Endodermal cell (in vitro differentiated cells): ENCODE measurements around the gene EYS. TPM values are rescaled to one million over a fixed set of nuclear protein-coding genes. Genes with fewer than 3 reads are reported as not detected.
"Not testable (repeated sequence)": the region's sequence is repeated elsewhere in the genome, so short reads cannot be mapped to it uniquely, and the experiment has no call there.

Experiments
- DNase-seq: peaks from one replicate; pipeline ENCODE4 v3.0.0-alpha.2; 2017
- H3K27ac ChIP-seq: 2 replicates; pipeline ENCODE4 v1.5.1; 2013; ENCODE audit warnings: mild to moderate bottlenecking, low read depth, low read length, moderate library complexity
- H3K27me3 ChIP-seq: 2 replicates; pipeline ENCODE4 v1.6.1; 2013; ENCODE audit warnings: mild to moderate bottlenecking, low read length, moderate library complexity; ENCODE audit not compliant: insufficient read depth, control insufficient read depth, poor library complexity, severe bottlenecking
- H3K36me3 ChIP-seq: 2 replicates; pipeline ENCODE4 v1.7.0; 2013; ENCODE audit warnings: mild to moderate bottlenecking, low read length, moderate library complexity; ENCODE audit not compliant: control insufficient read depth, insufficient read depth
- H3K4me1 ChIP-seq: one replicate; pipeline ENCODE4 v1.7.0; 2013; ENCODE audit warnings: low read length; ENCODE audit not compliant: control insufficient read depth, insufficient read depth
- H3K4me3 ChIP-seq: 2 replicates; pipeline ENCODE4 v1.5.1; 2013; ENCODE audit warnings: mild to moderate bottlenecking, low read length, moderate library complexity
- H3K9ac ChIP-seq: 2 replicates; pipeline ENCODE4 v1.6.1; 2013; ENCODE audit warnings: mild to moderate bottlenecking, low read length, moderate library complexity; ENCODE audit not compliant: poor library complexity, severe bottlenecking; ENCODE audit errors: extremely low read depth
- H3K9me3 ChIP-seq: 2 replicates; pipeline ENCODE4 v1.6.1; 2013; ENCODE audit warnings: mild to moderate bottlenecking, low read length, moderate library complexity; ENCODE audit not compliant: control insufficient read depth
- H3K27ac Mint-ChIP-seq: 2 replicates; pipeline ENCODE4 v1.8.0; 2020; ENCODE audit warnings: mixed read lengths
- H3K27me3 Mint-ChIP-seq: 2 replicates; pipeline ENCODE4 v1.8.0; 2021; ENCODE audit warnings: mild to moderate bottlenecking, mixed read lengths; ENCODE audit not compliant: insufficient read depth
- H3K36me3 Mint-ChIP-seq: 2 replicates; pipeline ENCODE4 v1.8.0; 2020; ENCODE audit warnings: low read depth, mixed read lengths
- H3K4me1 Mint-ChIP-seq: 2 replicates; pipeline ENCODE4 v1.8.0; 2020; ENCODE audit warnings: mixed read lengths
- H3K4me3 Mint-ChIP-seq: 2 replicates; pipeline ENCODE4 v1.8.0; 2020; ENCODE audit warnings: mild to moderate bottlenecking, moderate library complexity, mixed read lengths
- H3K9me3 Mint-ChIP-seq: 2 replicates; pipeline ENCODE4 v1.8.0; 2020; ENCODE audit warnings: mild to moderate bottlenecking, mixed read lengths
- CTCF ChIP-seq: fragments of 200-600 bp; sonication (generic); conservative IDR thresholded peaks from 2 replicates; pipeline ENCODE4 v1.5.0; 2021; ENCODE audit warnings: antibody characterized with exemption, mild to moderate bottlenecking
- WGBS, 2 experiments: methylation state at CpG; one replicate each; pipeline versions ENCODE4 v1.1.5 to v1.1.7; 2013; ENCODE audit warnings: missing lambda C conversion rate in 2 of 2, mixed read lengths in 1 of 2; ENCODE audit not compliant: insufficient coverage in 1 of 2, insufficient read length in 1 of 2; 5-methylcytosine and 5-hydroxymethylcytosine counted together
- total RNA-seq, 2 donors: library from RNA; stranded (reverse); fragmentation: NEBNext Ultra II Directional in 1 of 2; extraction: Animal tissue kit (Norgen Biotek cat#: 25700) in 1 of 2; gene quantifications; 2 replicates in 1 of 2; 3 replicates in 1 of 2; pipeline ENCODE4 v1.2.1, GENCODE V29; 2021

The EYS gene
- total RNA-seq, 2 donors from 2014 or later: 0.31 to 0.70 TPM

DNA sequence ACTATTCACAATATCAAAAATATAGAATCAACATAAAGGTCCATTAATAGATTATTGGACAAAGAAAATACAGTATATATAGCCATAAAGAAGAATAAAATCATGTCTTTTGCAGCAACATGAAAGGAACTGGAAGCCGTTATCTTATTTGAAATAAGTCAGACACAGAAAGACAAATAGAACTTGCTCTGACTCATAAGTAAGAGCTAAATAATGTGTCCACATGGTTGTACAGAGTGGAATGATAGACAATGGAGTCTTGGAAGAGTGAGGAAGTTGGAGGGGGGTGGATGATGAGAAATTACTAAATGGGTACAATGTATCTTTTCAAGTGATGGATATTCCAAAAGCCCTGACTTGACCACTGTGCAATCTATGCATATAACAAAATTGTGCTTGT lies 1457.9 kb downstream of the EYS start:
- WGBS, 2 experiments: 94% methylated on average over 1 of the region's 1 CpG; no CpG with 5 or more reads in 1 of the 2 experiments
- DNase-seq: no peak

DNA sequence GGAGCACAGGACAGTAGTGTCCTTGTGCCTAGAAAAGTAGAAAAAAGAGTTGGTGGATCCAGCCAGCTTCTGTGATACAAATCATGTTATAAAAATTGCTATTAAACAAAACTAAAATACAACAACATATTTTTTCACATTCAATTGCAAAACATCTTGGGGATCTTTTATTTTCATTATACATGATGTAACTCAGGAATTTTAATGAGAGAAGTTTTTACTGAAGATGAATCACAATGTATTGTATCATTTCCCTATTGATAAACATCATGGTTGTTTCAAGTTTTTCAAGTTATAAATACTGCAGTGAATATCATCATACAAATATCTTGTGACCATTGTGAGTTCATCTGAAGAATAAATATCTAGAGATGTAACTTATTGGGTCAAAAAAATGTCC lies 1463.4 kb downstream of the EYS start:
- DNase-seq: no peak
- no peaks in the 10 kb centered on the region for H3K36me3 ChIP-seq
- no peak overlapping the region for H3K4me3 ChIP-seq
- Mint-ChIP-seq H3K27me3 (no peaks in the 10 kb centered on the region), H3K9me3 (peaks cover 24% of the 10 kb centered on the region), H3K27ac (no peak overlapping the region), H3K4me1 (no peaks in the 10 kb centered on the region), H3K4me3 (no peak overlapping the region), H3K36me3 (no peaks in the 10 kb centered on the region)
- no peaks in the 10 kb centered on the region for H3K27me3 ChIP-seq
- no peaks in the 10 kb centered on the region for H3K9me3 ChIP-seq
- H3K27ac ChIP-seq: no peak overlapping the region
- no peak overlapping the region for H3K9ac ChIP-seq
- H3K4me1 ChIP-seq: no peaks in the 10 kb centered on the region
- TF ChIP-seq CTCF: no peak

More for the DNA sequence above, 1457.9 kb downstream of the EYS start:
- Histone ChIP-seq H3K9ac (no peak overlapping the region), H3K4me1 (no peaks in the 10 kb centered on the region), H3K4me3 (no peak overlapping the region), H3K27ac (no peak overlapping the region), H3K9me3 (no peaks in the 10 kb centered on the region), H3K27me3 (peaks cover 5% of the 10 kb centered on the region), H3K36me3 (no peaks in the 10 kb centered on the region)
- H3K36me3 Mint-ChIP-seq: no peaks in the 10 kb centered on the region
- H3K4me3 Mint-ChIP-seq: no peak overlapping the region
- H3K27ac Mint-ChIP-seq: no peak overlapping the region
- TF ChIP-seq CTCF: no peak
- no peaks in the 10 kb centered on the region for H3K27me3 Mint-ChIP-seq
- H3K4me1 Mint-ChIP-seq: no peaks in the 10 kb centered on the region
- H3K9me3 Mint-ChIP-seq: no peaks in the 10 kb centered on the region

DNA sequence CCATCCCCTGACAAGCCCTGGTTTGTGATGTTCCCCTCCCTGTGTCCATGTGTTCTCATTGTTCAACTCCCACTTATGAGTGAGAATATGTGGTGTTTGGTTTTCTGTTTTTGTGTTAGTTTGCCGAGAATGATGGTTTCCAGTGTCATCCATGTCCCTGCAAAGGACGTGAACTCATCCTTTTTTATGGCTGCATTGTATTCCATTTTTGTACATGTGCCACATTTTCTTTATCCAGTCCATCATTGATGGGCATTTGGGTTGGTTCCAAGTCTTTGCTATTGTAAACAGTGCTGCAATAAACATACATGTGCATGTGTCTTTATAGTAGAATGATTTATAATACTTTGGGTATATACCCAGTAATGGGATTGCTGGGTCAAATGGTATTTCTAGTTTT lies 1468.1 kb downstream of the EYS start:
- H3K9me3 ChIP-seq, H3K4me3 ChIP-seq, H3K4me3 Mint-ChIP-seq, DNase-seq, H3K27me3 Mint-ChIP-seq, H3K9ac ChIP-seq, H3K27me3 ChIP-seq, H3K4me1 Mint-ChIP-seq, H3K4me1 ChIP-seq, H3K27ac Mint-ChIP-seq, H3K27ac ChIP-seq, H3K36me3 ChIP-seq, H3K36me3 Mint-ChIP-seq: not testable (repeated sequence)
- H3K9me3 Mint-ChIP-seq: peaks cover 24% of the 10 kb centered on the region
- 84% methylated on average over 2 of the region's 2 CpGs; no CpG with 5 or more reads in 1 of the 2 experiments for WGBS, 2 experiments

DNA sequence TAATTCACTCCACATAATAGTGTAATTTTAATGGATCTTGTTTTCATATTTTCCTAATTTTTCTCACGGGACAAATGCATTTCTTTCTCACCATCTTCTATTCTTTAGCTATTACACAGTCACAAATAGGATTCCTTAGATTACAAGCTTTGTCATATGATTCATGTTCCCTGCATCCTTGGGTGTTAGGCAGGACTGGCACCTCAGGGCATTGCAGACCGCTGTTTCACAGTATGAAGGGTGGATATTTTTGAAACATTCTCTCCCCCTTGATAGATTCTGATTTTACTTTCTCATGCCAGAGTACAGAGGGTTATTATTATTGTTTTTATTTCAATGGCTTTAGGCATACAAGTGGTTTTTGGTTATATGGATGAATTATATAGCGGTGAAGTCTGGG lies 1469.0 kb downstream of the EYS start:
- Histone ChIP-seq H3K36me3 (no peaks in the 10 kb centered on the region), H3K9ac (no peak overlapping the region), H3K27me3 (no peaks in the 10 kb centered on the region), H3K4me3 (no peak overlapping the region), H3K9me3 (no peaks in the 10 kb centered on the region), H3K27ac (no peak overlapping the region), H3K4me1 (no peaks in the 10 kb centered on the region)
- Mint-ChIP-seq H3K9me3 (peaks cover 24% of the 10 kb centered on the region), H3K27me3 (no peaks in the 10 kb centered on the region), H3K36me3 (no peaks in the 10 kb centered on the region), H3K4me3 (no peak overlapping the region), H3K27ac (no peak overlapping the region), H3K4me1 (no peaks in the 10 kb centered on the region)
- 67 to 83% methylated on average over 1 to 3 of the region's 3 CpGs for WGBS, 2 experiments
- no peak for DNase-seq
- TF ChIP-seq CTCF: no peak
